HepG2 (cell line): ENCODE data around the gene INHBC. TPM values are rescaled to one million over a fixed set of nuclear protein-coding genes. Genes with fewer than 3 reads are reported as not detected.

Source experiments
- ATAC-seq: fragments of 200-7000 bp; cut with Tn5 transposase; 3 replicates; pipeline ENCODE4 v1.9.1; 2020; ENCODE audit warnings: mild to moderate bottlenecking, moderate library complexity
- BruUV-seq: library from RNA; stranded (reverse); fragments of 400-500 nt; replicated peaks from 2 replicates; lab custom pipeline; 2021; lab: Mats Ljungman, UMichigan
- CTCF ChIA-PET: fragments of 300-600 bp; formaldehyde crosslinking; extraction: SDS; loops from one replicate; lab custom pipeline; 2021; ENCODE audit warnings: low total read pairs, inconsistent platforms, low intra/inter-chr PET ratio; lab: Yijun Ruan, JAX
- POLR2A ChIA-PET: fragments of 350-600 bp; sonication (Branson Sonifier 250); formaldehyde crosslinking; loops from one replicate; lab custom pipeline; 2020; ENCODE audit warnings: antibody characterized with exemption, inconsistent platforms; lab: Yijun Ruan, JAX
- DNase-seq: peaks from one replicate; pipeline ENCODE4 v3.0.0-alpha.2; 2015; ENCODE audit warnings: low spot score
- FAIRE-seq: peaks from 3 replicates; lab custom pipeline; 2011; peaks lifted over from hg19 to GRCh38; lab: Jason Lieb, UNC
- H2AFZ ChIP-seq: one replicate; pipeline ENCODE4 v1.6.1; 2011; ENCODE audit warnings: low read length, inconsistent platforms
- H3K27ac ChIP-seq: fragments of 300-600 bp; 3 replicates; pipeline ENCODE4 v1.8.0; 2011; ENCODE audit warnings: mixed run types, mild to moderate bottlenecking, mixed read lengths, low read length, inconsistent platforms; ENCODE audit not compliant: insufficient read depth; ENCODE audit errors: extremely low read length
- H3K27me3 ChIP-seq, 2 experiments: fragments of 200-600 bp in 1 of 2; 2 replicates in 1 of 2; 3 replicates in 1 of 2; pipeline versions ENCODE4 v1.6.0 to v1.8.0; 2011; ENCODE audit warnings: low read length in 2 of 2, mild to moderate bottlenecking in 2 of 2, moderate library complexity in 2 of 2, inconsistent platforms in 1 of 2; ENCODE audit not compliant: insufficient read depth in 2 of 2, control insufficient read depth in 1 of 2
- H3K36me3 ChIP-seq, 2 experiments: fragments of 200-600 bp in 1 of 2; replicated peaks in 1 of 2; 2 replicates in 1 of 2; 3 replicates in 1 of 2; pipeline versions ENCODE4 v1.5.1 to v1.8.0; 2011; ENCODE audit warnings: low read length in 2 of 2, inconsistent platforms in 1 of 2; ENCODE audit not compliant: insufficient read depth in 2 of 2, control insufficient read depth in 1 of 2
- H3K4me1 ChIP-seq: 2 replicates; pipeline ENCODE4 v1.5.1; 2012; ENCODE audit warnings: low read length, inconsistent platforms; ENCODE audit not compliant: insufficient read depth
- H3K4me2 ChIP-seq: 2 replicates; pipeline ENCODE4 v1.6.0; 2011; ENCODE audit warnings: low read depth, low read length, inconsistent platforms
- H3K4me3 ChIP-seq, 3 experiments: fragments of 200-600 bp in 1 of 3; sonication (generic), shearing (Covaris generic) in 1 of 3; replicated peaks in 1 of 3; 2 replicates each; pipeline ENCODE4 v1.5.1; 2011 to 2016; ENCODE audit warnings: low read length in 3 of 3, inconsistent platforms in 2 of 3, low read depth in 2 of 3, mild to moderate bottlenecking in 2 of 3, control low read depth in 1 of 3, mixed read lengths in 1 of 3; ENCODE audit not compliant: insufficient read depth in 1 of 3
- H3K79me2 ChIP-seq: one replicate; pipeline ENCODE4 v1.6.1; 2011; ENCODE audit warnings: low read length, inconsistent platforms; ENCODE audit not compliant: insufficient read depth
- H3K9ac ChIP-seq: 2 replicates; pipeline ENCODE4 v1.6.0; 2011; ENCODE audit warnings: mild to moderate bottlenecking, low read depth, low read length, inconsistent platforms; ENCODE audit not compliant: insufficient read depth
- H3K9me3 ChIP-seq: 2 replicates; pipeline ENCODE4 v1.5.1; 2012; ENCODE audit warnings: mild to moderate bottlenecking, low read length
- H4K20me1 ChIP-seq: 2 replicates; pipeline ENCODE4 v1.6.0; 2011; ENCODE audit warnings: inconsistent platforms, mild to moderate bottlenecking, low read length, moderate library complexity; ENCODE audit not compliant: insufficient read depth
- FOSL2 ChIP-seq: sonication (generic); formaldehyde crosslinking; IDR thresholded peaks from 2 replicates; pipeline ENCODE4 v1.4.0; 2020; ENCODE audit warnings: missing genetic modification reagents
- FOXK2 ChIP-seq: fragments of 450-650 bp; IDR thresholded peaks from 2 replicates; pipeline ENCODE4 v1.6.1; 2016
- LBX2 ChIP-seq: sonication (generic); formaldehyde crosslinking; IDR thresholded peaks from 2 replicates; pipeline ENCODE4 v1.5.0; 2020; ENCODE audit warnings: missing genetic modification reagents, mild to moderate bottlenecking, borderline replicate concordance
- MAFF ChIP-seq: IDR thresholded peaks from 2 replicates; pipeline ENCODE4 v1.6.1; 2011; ENCODE audit warnings: low read depth, low read length, improper control_type of control experiment
- MAZ ChIP-seq, 2 experiments: sonication (generic) in 1 of 2; formaldehyde crosslinking in 1 of 2; IDR thresholded peaks; 2 replicates each; pipeline versions ENCODE4 v1.5.0 to v1.6.1; 2012 to 2020; ENCODE audit warnings: low read depth in 2 of 2, mild to moderate bottlenecking in 2 of 2, borderline replicate concordance in 1 of 2, improper control_type of control experiment in 1 of 2, low read length in 1 of 2, missing genetic modification reagents in 1 of 2, moderate library complexity in 1 of 2
- NFYB ChIP-seq: sonication (generic); formaldehyde crosslinking; IDR thresholded peaks from 2 replicates; pipeline ENCODE4 v1.4.0; 2020; ENCODE audit warnings: missing genetic modification reagents
- PHF8 ChIP-seq: sonication (generic); formaldehyde crosslinking; IDR thresholded peaks from 2 replicates; pipeline ENCODE4 v1.5.0; 2020; ENCODE audit warnings: missing genetic modification reagents
- SOX5 ChIP-seq: IDR thresholded peaks from 2 replicates; pipeline ENCODE4 v1.6.1; 2016; ENCODE audit warnings: borderline replicate concordance
- ZNF12 ChIP-seq: sonication (generic); formaldehyde crosslinking; IDR thresholded peaks from 2 replicates; pipeline ENCODE4 v1.5.0; 2020; ENCODE audit warnings: missing genetic modification reagents
- ZNF121 ChIP-seq: sonication (generic); formaldehyde crosslinking; IDR thresholded peaks from 2 replicates; pipeline ENCODE4 v1.5.0; 2020; ENCODE audit warnings: mild to moderate bottlenecking, missing genetic modification reagents
- ZNF17 ChIP-seq: sonication (generic); formaldehyde crosslinking; IDR thresholded peaks from 2 replicates; pipeline ENCODE4 v1.5.0; 2020; ENCODE audit warnings: mild to moderate bottlenecking, missing genetic modification reagents
- ZNF34 ChIP-seq: sonication (generic); formaldehyde crosslinking; IDR thresholded peaks from 2 replicates; pipeline ENCODE4 v1.4.0; 2020; ENCODE audit warnings: mild to moderate bottlenecking, missing genetic modification reagents, borderline replicate concordance
- ZNF597 ChIP-seq: sonication (generic); formaldehyde crosslinking; IDR thresholded peaks from 2 replicates; pipeline ENCODE4 v1.5.0; 2020; ENCODE audit warnings: missing genetic modification reagents
- WGBS: methylation state at CpG from one replicate; pipeline ENCODE4 v1.1.6; 2017; ENCODE audit warnings: low lambda C conversion rate; 5-methylcytosine and 5-hydroxymethylcytosine counted together
- in situ Hi-C: cut with HindIII; loops from 2 replicates; pipeline ENCODE4 v1.10.0; 2017; ENCODE audit warnings: low pct_unique_long_range_greater_than_20kb; ENCODE audit not compliant: extremely low pct_ligation_motif_present
- intact Hi-C: fragments of 100-400 bp; cut with micrococcal nuclease; formaldehyde crosslinking; loops from one replicate; pipeline ENCODE4 v1.10.0; 2022; ENCODE audit not compliant: unreplicated experiment
- polyA plus RNA-seq, 8 experiments: library from polyadenylated mRNA; depleted of rRNA in 3 of 8; stranded (reverse) in 7 of 8; unstranded in 1 of 8; fragments of >200 nt; fragmentation: Illumina TruSeq in 4 of 8; extraction: Trizol in 4 of 8; gene quantifications; 2 replicates each; pipeline versions ENCODE4 v1.2.1 to v1.2.3, GENCODE V29; 2011 to 2016; ENCODE audit warnings: low read depth in 4 of 8, missing spikeins in 1 of 8, mixed read lengths in 1 of 8; ENCODE audit not compliant: insufficient read depth in 1 of 8
- total RNA-seq, 5 experiments: library from RNA; depleted of rRNA; stranded (reverse); fragments of >200 nt; fragmentation: Illumina TruSeq; extraction: Trizol; gene quantifications; 2 replicates each; pipeline ENCODE4 v1.2.3, GENCODE V29; 2016; ENCODE audit warnings: low read depth in 1 of 5

INHBC gene
- total and polyA plus RNA-seq, 2 of the 13 experiments (the other 11 are each of a cell fraction or from before 2014, with no cell fraction given) = 1.8 to 13.8 TPM

GRCh38 chr12:57416039-57416996 lies 18.3 kb upstream of the INHBC start:
- Histone ChIP-seq H3K27ac (no peak overlapping the region), H3K27me3 (no peaks in the 10 kb centered on the region), H3K36me3 (no peaks in the 10 kb centered on the region; a peak in 1 of 5 replicates), H3K4me3 (no peak overlapping the region), H2AFZ (no peak overlapping the region), H3K9me3 (no peaks in the 10 kb centered on the region), H3K9ac (no peak overlapping the region), H3K79me2 (no peaks in the 10 kb centered on the region), H3K4me2 (no peak overlapping the region), H3K4me1 (no peaks in the 10 kb centered on the region), H4K20me1 (no peaks in the 10 kb centered on the region)
- ChIA-PET CTCF (no interaction called here), POLR2A (no interaction called here)
- in situ Hi-C loops = no loop called here
- TF ChIP-seq ZNF12 (no peak), ZNF597 (no peak), FOSL2 (CRISPR knock-in tag) (peak; percentile 42), ZNF121 (CRISPR knock-in tag) (peak; percentile 45; the same call in 1 of the 2 replicates)
- no TSS peak for BruUV-seq
- DNase-seq = no peak
- FAIRE-seq = no peak
- WGBS = 89% methylated on average over 8 of the region's 8 CpGs
- no peak for ATAC-seq
- intact Hi-C loops = no loop called here

GRCh38 chr12:57418255-57418654 lies 16.3 kb upstream of the INHBC start:
- H3K9me3 ChIP-seq = no peaks in the 10 kb centered on the region
- H4K20me1 ChIP-seq = no peaks in the 10 kb centered on the region
- ATAC-seq = no peak
- TF ChIP-seq MAFF (no peak), FOXK2 (no peak), ZNF17 (CRISPR knock-in tag) (no peak), SOX5 (CRISPR knock-in tag) (no peak), ZNF34 (CRISPR knock-in tag) (no peak), MAZ (IDR thresholded peaks at IDR 0.05; ENCODE audit: borderline replicate concordance, low read depth, low read length) (no peak), MAZ (CRISPR knock-in tag; IDR thresholded peaks at IDR 0.05; ENCODE audit: low read depth) (no peak), NFYB (CRISPR knock-in tag) (no peak), PHF8 (no peak), LBX2 (CRISPR knock-in tag) (no peak)
- TF ChIP-seq, all 625 proteins: peak for 0
- no peaks in the 10 kb centered on the region for H3K27me3 ChIP-seq
- H2AFZ ChIP-seq = no peak overlapping the region
- BruUV-seq = no TSS peak
- POLR2A ChIA-PET = no interaction called here
- no peak overlapping the region for H3K4me3 ChIP-seq
- no peak for FAIRE-seq
- H3K9ac ChIP-seq = no peak overlapping the region
- no peaks in the 10 kb centered on the region for H3K4me1 ChIP-seq
- intact Hi-C loops (no loop called here), in situ Hi-C loops (no loop called here)
- no peaks in the 10 kb centered on the region; a peak in 2 of 5 replicates for H3K36me3 ChIP-seq
- no peaks in the 10 kb centered on the region for H3K79me2 ChIP-seq
- no peak overlapping the region for H3K27ac ChIP-seq
- no peak overlapping the region for H3K4me2 ChIP-seq
- WGBS = 91% methylated on average over 9 of the region's 9 CpGs
- no peak for DNase-seq
- CTCF ChIA-PET = no interaction called here
